ENCODE results near the gene CPT1B. TPM values are rescaled to one million over a fixed set of nuclear protein-coding genes. Genes with fewer than 3 reads are reported as not detected.

CPT1B gene
- total and polyA plus RNA-seq, 10 of the 15 experiments (the other 5 are each of a cell fraction or from before 2014, with no cell fraction given): 3.5 to 54.0 (median 21.7) TPM

DNA sequence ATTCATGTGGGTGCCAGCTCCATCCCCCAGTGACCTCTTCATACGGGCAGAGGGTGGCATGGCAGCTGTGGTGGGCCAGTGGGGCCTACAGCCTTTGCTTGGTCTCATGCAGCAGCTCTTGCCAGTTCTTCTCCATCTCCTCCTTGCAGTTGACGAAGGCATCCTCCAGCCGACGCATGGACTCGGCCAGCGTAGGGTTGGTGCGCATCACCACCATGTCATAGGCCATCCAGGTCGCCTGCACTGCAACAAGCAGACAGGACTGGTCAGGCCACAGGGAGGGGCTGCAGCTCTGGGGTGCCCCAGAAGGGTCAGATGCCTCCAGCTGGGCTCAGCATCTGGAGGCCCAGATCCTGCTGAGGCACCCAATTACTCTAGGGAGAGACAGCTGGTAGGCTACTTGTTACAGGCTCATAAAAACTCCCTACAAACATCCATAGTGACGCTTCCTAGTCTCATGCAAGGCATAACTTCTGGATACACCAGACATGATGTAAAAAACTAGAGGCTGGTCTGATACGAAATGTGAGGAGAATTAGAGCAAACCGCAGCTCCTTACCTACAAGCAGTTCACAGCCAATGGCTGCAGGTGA is 27.0 kb downstream of the CPT1B start (continued):
- TF ChIP-seq SUPT20H (IDR thresholded peaks at IDR 0.05; ENCODE audit: borderline replicate concordance, control insufficient read depth, low read depth, low read length) (no peak), SIN3A (IDR thresholded peaks at IDR 0.05; ENCODE audit: low read depth, low read length) (no peak), BHLHE40 (IDR thresholded peaks at IDR 0.05; ENCODE audit: borderline replicate concordance in 1 of 2, low read depth in 2 of 2, low read length in 1 of 2) (no peak)
- TF ChIP-seq, protein P1, sequence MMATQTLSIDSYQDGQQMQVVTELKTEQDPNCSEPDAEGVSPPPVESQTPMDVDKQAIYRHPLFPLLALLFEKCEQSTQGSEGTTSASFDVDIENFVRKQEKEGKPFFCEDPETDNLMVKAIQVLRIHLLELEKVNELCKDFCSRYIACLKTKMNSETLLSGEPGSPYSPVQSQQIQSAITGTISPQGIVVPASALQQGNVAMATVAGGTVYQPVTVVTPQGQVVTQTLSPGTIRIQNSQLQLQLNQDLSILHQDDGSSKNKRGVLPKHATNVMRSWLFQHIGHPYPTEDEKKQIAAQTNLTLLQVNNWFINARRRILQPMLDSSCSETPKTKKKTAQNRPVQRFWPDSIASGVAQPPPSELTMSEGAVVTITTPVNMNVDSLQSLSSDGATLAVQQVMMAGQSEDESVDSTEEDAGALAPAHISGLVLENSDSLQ (IDR thresholded peaks at IDR 0.05): no peak

DNA sequence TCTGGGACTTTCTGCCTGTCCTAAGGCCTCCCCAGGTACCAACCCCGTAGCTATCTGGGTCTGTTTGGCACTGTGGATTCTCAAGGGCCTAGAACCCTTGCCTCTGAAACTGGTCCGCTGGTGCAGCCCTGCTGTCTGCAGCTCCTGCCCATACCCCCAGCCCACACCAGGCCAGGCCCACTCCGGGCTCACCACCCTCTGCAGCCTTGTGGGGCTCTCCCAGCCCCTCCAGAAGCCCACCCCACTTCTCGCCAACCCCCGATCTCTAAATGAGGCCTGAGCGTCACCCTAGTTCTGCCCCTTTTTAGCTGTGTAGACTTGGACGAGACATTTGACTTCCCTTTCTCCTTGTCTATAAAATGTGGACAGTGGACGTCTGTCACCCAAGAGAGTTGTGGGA is 27.8 kb downstream of the CPT1B start:
- RAD21 ChIA-PET (ENCODE audit: unreplicated experiment): interaction anchor here (1.3 to 1.9 kb wide), 2 partner anchors 25 to 71 kb away, joined by 4 read pairs; partner anchors contain the start of gene SCO2
- Histone ChIP-seq H3K4me1 (ENCODE audit: control insufficient read depth, insufficient read depth, low read length) (peaks cover 9% of the 10 kb centered on the region), H3K79me2 (ENCODE audit: control insufficient read depth, insufficient read depth, low read length) (no peaks in the 10 kb centered on the region), H3K27me3 (replicated peaks in 1 of 2; ENCODE audit: control insufficient read depth in 2 of 2, insufficient read depth in 2 of 2, low read length in 1 of 2) (peaks cover 0 to 1% of the 10 kb centered on the region in 2 experiments; a peak in 1 of 4 replicates), H3K9me3 (replicated peaks; ENCODE audit: control insufficient read depth, insufficient read depth, low read length) (no peaks in the 10 kb centered on the region), H4K20me1 (ENCODE audit: control insufficient read depth, insufficient read depth) (no peaks in the 10 kb centered on the region), H3K27ac (ENCODE audit: control insufficient read depth, insufficient read depth) (no peak overlapping the region), H2AFZ (ENCODE audit: control insufficient read depth, low read depth, low read length) (no peak overlapping the region), H3K4me3 (no peak overlapping the region), H3K36me3 (ENCODE audit: control insufficient read depth in 2 of 2, insufficient read depth in 2 of 2, low read length in 1 of 2) (no peaks in the 10 kb centered on the region), H3K9ac (ENCODE audit: control insufficient read depth, insufficient read depth, low read length) (no peak overlapping the region), H3K4me2 (ENCODE audit: control insufficient read depth, insufficient read depth) (no peak overlapping the region)
- BruUV-seq (replicated peaks): no TSS peak
- ATAC-seq (no peak), DNase-seq (ENCODE audit: low read depth, low spot score) (no peak), FAIRE-seq (no peak)
- whole genome bisulfite sequencing (ENCODE audit: insufficient coverage, insufficient replicate concordance, low lambda C conversion rate, missing lambda C conversion rate): 61% methylated on average over 8 of the region's 8 CpGs
- CTCF ChIA-PET: interaction anchor here (0.6 kb wide), 1 partner anchor 16 kb away, joined by 3 read pairs; no protein-coding TSS in a partner anchor
- SMC1A ChIA-PET (ENCODE audit: uncharacterized antibody, unreplicated experiment): no interaction called here
- intact Hi-C loops (cut with micrococcal nuclease; ENCODE audit: unreplicated experiment): no loop called here
- in situ Hi-C loops (cut with MboI): no loop called here
- POLR2A ChIA-PET: interaction anchor here (0.9 to 1.3 kb wide), 2 partner anchors 25 to 32 kb away, joined by 3 to 5 read pairs; partner anchors contain the start of genes CHKB and SCO2
- TF ChIP-seq, protein P2, sequence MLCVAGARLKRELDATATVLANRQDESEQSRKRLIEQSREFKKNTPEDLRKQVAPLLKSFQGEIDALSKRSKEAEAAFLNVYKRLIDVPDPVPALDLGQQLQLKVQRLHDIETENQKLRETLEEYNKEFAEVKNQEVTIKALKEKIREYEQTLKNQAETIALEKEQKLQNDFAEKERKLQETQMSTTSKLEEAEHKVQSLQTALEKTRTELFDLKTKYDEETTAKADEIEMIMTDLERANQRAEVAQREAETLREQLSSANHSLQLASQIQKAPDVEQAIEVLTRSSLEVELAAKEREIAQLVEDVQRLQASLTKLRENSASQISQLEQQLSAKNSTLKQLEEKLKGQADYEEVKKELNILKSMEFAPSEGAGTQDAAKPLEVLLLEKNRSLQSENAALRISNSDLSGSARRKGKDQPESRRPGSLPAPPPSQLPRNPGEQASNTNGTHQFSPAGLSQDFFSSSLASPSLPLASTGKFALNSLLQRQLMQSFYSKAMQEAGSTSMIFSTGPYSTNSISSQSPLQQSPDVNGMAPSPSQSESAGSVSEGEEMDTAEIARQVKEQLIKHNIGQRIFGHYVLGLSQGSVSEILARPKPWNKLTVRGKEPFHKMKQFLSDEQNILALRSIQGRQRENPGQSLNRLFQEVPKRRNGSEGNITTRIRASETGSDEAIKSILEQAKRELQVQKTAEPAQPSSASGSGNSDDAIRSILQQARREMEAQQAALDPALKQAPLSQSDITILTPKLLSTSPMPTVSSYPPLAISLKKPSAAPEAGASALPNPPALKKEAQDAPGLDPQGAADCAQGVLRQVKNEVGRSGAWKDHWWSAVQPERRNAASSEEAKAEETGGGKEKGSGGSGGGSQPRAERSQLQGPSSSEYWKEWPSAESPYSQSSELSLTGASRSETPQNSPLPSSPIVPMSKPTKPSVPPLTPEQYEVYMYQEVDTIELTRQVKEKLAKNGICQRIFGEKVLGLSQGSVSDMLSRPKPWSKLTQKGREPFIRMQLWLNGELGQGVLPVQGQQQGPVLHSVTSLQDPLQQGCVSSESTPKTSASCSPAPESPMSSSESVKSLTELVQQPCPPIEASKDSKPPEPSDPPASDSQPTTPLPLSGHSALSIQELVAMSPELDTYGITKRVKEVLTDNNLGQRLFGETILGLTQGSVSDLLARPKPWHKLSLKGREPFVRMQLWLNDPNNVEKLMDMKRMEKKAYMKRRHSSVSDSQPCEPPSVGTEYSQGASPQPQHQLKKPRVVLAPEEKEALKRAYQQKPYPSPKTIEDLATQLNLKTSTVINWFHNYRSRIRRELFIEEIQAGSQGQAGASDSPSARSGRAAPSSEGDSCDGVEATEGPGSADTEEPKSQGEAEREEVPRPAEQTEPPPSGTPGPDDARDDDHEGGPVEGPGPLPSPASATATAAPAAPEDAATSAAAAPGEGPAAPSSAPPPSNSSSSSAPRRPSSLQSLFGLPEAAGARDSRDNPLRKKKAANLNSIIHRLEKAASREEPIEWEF (IDR thresholded peaks at IDR 0.05; ENCODE audit: insufficient replicate concordance, low read depth, low read length): no peak
- TF ChIP-seq MTA3 (IDR thresholded peaks at IDR 0.05; ENCODE audit: borderline replicate concordance, low read length): no peak
- TF ChIP-seq SIN3A (IDR thresholded peaks at IDR 0.05; ENCODE audit: low read depth, low read length): no peak
- no peak for TF ChIP-seq TCF7 (IDR thresholded peaks at IDR 0.05; ENCODE audit: borderline replicate concordance)
- no peak for TF ChIP-seq PML (IDR thresholded peaks at IDR 0.05; ENCODE audit: low read length)
- TF ChIP-seq BACH1 (IDR thresholded peaks at IDR 0.05; ENCODE audit: borderline replicate concordance): no peak
- TF ChIP-seq BRCA1 (IDR thresholded peaks at IDR 0.05; ENCODE audit: low read depth, low read length): no peak
- no peak for TF ChIP-seq CHD2 (IDR thresholded peaks at IDR 0.05; ENCODE audit: borderline replicate concordance, low read depth, low read length)
- TF ChIP-seq, protein P3, sequence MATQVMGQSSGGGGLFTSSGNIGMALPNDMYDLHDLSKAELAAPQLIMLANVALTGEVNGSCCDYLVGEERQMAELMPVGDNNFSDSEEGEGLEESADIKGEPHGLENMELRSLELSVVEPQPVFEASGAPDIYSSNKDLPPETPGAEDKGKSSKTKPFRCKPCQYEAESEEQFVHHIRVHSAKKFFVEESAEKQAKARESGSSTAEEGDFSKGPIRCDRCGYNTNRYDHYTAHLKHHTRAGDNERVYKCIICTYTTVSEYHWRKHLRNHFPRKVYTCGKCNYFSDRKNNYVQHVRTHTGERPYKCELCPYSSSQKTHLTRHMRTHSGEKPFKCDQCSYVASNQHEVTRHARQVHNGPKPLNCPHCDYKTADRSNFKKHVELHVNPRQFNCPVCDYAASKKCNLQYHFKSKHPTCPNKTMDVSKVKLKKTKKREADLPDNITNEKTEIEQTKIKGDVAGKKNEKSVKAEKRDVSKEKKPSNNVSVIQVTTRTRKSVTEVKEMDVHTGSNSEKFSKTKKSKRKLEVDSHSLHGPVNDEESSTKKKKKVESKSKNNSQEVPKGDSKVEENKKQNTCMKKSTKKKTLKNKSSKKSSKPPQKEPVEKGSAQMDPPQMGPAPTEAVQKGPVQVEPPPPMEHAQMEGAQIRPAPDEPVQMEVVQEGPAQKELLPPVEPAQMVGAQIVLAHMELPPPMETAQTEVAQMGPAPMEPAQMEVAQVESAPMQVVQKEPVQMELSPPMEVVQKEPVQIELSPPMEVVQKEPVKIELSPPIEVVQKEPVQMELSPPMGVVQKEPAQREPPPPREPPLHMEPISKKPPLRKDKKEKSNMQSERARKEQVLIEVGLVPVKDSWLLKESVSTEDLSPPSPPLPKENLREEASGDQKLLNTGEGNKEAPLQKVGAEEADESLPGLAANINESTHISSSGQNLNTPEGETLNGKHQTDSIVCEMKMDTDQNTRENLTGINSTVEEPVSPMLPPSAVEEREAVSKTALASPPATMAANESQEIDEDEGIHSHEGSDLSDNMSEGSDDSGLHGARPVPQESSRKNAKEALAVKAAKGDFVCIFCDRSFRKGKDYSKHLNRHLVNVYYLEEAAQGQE (IDR thresholded peaks at IDR 0.05; ENCODE audit: low read depth, low read length): no peak
